Psoas muscle (tissue), 8 donors: Measurements from ENCODE around the gene PSMG1. TPM values are rescaled to one million over a fixed set of nuclear protein-coding genes. Genes with fewer than 3 reads are reported as not detected.

Source experiments
- ATAC-seq, 4 donors: fragments of 200-7000 bp; cut with Tn5 transposase; one replicate each; pipeline ENCODE4 v1.9.1; 2020; ENCODE audit warnings: moderate library complexity in 3 of 4, mild to moderate bottlenecking in 2 of 4
- DNase-seq, 2 donors: peaks; one replicate each; pipeline ENCODE4 v3.0.0-alpha.2; 2020
- H3K27ac ChIP-seq: fragments of 200-600 bp; one replicate; pipeline ENCODE4 v1.8.0; 2022
- H3K27me3 ChIP-seq, 3 donors: fragments of 200-600 bp in 1 of 3; one replicate each; pipeline versions ENCODE4 v1.6.1 to v1.8.0; 2013 to 2022; ENCODE audit warnings: low read length in 2 of 3, mild to moderate bottlenecking in 2 of 3, moderate library complexity in 1 of 3; ENCODE audit not compliant: insufficient read depth in 3 of 3
- H3K36me3 ChIP-seq, 2 donors: fragments of 200-600 bp in 1 of 2; one replicate each; pipeline versions ENCODE4 v1.6.1 to v1.8.0; 2013 to 2022; ENCODE audit warnings: low read depth in 1 of 2, mild to moderate bottlenecking in 1 of 2, moderate library complexity in 1 of 2; ENCODE audit not compliant: insufficient read depth in 1 of 2
- H3K4me1 ChIP-seq: fragments of 200-600 bp; one replicate; pipeline ENCODE4 v1.8.0; 2022
- H3K4me3 ChIP-seq: fragments of 200-600 bp; one replicate; pipeline ENCODE4 v1.8.0; 2022; ENCODE audit warnings: mild to moderate bottlenecking
- H3K9me3 ChIP-seq: fragments of 200-600 bp; one replicate; pipeline ENCODE4 v1.8.0; 2022
- CTCF ChIP-seq: fragments of 200-600 bp; IDR thresholded peaks from one replicate; pipeline ENCODE4 v1.8.0; 2022; ENCODE audit warnings: antibody characterized with exemption
- WGBS, 3 donors: extraction: QIAGEN DNeasy Blood & Tissue Kit; methylation state at CpG; one replicate each; pipeline versions ENCODE4 v1.1.6 to v1.1.7; 2013; 5-methylcytosine and 5-hydroxymethylcytosine counted together
- intact Hi-C, 2 donors: fragments of 100-400 bp; cut with DNase I; formaldehyde crosslinking; loops; one replicate each; pipeline versions ENCODE4 v1.11.0 to v1.14.2; 2022
- polyA plus RNA-seq, 3 donors: library from polyadenylated mRNA; stranded (reverse); fragments of 200-250 nt; gene quantifications; one replicate each; pipeline ENCODE4 v1.2.3, GENCODE V29; 2013
- total RNA-seq, 4 donors: library from RNA; stranded (reverse); fragmentation: NEBNext Ultra II Directional in 2 of 4; extraction: Animal tissue kit (Norgen Biotek cat#: 25700) in 2 of 4; gene quantifications; one replicate each; pipeline versions ENCODE4 v1.2.1 to v1.2.4, GENCODE V29; 2021 to 2023
- donor health status: healthy with polysubstance abuse.
- donor health status: DM: no; HTN: no; CAD: no; lungs with moderate emphysema.
- donor health status: Bipolar disorder and iron deficiency.
- donor health status: healthy.
- donor health status: DM: yes; HTN: yes; CAD: no.
- donor health status: DM: no; HTN: no; CAD: no.
- donor health status: DM: no; HTN: no; CAD: no.
- donor health status: DM: yes; HTN: yes; CAD: no.

Gene PSMG1
- total and polyA plus RNA-seq, 7 donors, result 20.5 to 52.1 (median 44.0) TPM

GRCh38 chr21:39150877-39151276 lies 32.4 kb downstream of the PSMG1 start:
- Histone ChIP-seq H3K27ac (no peak overlapping the region), H3K4me1 (peaks cover 4% of the 10 kb centered on the region), H3K36me3 (no peaks in the 10 kb centered on the region), H3K9me3 (no peaks in the 10 kb centered on the region), H3K4me3 (no peak overlapping the region), H3K27me3 (no peaks in the 10 kb centered on the region)
- no peak for TF ChIP-seq CTCF
- DNase-seq (no peak), ATAC-seq (no peak)
- intact Hi-C loops, result no loop called here

GRCh38 chr21:39150316-39150715 lies 32.9 kb downstream of the PSMG1 start:
- Histone ChIP-seq H3K9me3 (no peaks in the 10 kb centered on the region), H3K27ac (no peak overlapping the region), H3K36me3 (no peaks in the 10 kb centered on the region), H3K4me1 (peaks cover 4% of the 10 kb centered on the region), H3K4me3 (no peak overlapping the region), H3K27me3 (no peaks in the 10 kb centered on the region)
- DNase-seq (no peak), ATAC-seq (no peak)
- 93 to 97% (median 93%) methylated on average over 6 of the region's 6 CpGs for WGBS, 3 donors
- TF ChIP-seq CTCF, result no peak
- intact Hi-C loops, result no loop called here

GRCh38 chr21:39149882-39150281 lies 33.4 kb downstream of the PSMG1 start:
- no peak for TF ChIP-seq CTCF
- ATAC-seq, result no peak
- intact Hi-C loops, result no loop called here
- Histone ChIP-seq H3K9me3 (no peaks in the 10 kb centered on the region), H3K4me1 (peaks cover 4% of the 10 kb centered on the region), H3K27me3 (no peaks in the 10 kb centered on the region), H3K27ac (no peak overlapping the region), H3K36me3 (no peaks in the 10 kb centered on the region), H3K4me3 (no peak overlapping the region)
- DNase-seq, result no peak

- ATAC-seq (no peak), DNase-seq (no peak)
- no peaks in the 10 kb centered on the region for H3K27me3 ChIP-seq
- H3K27ac ChIP-seq, result no peak overlapping the region
- no peaks in the 10 kb centered on the region for H3K36me3 ChIP-seq
- H3K4me1 ChIP-seq, result peaks cover 4% of the 10 kb centered on the region
- TF ChIP-seq CTCF, result no peak
- no peak overlapping the region for H3K4me3 ChIP-seq
- H3K9me3 ChIP-seq, result no peaks in the 10 kb centered on the region
- intact Hi-C loops, result no loop called here
- 55 to 71% (median 57%) methylated on average over 2 of the region's 2 CpGs for WGBS, 3 donors
These were observed 34.3 kb downstream of the PSMG1 start for GRCh38 chr21:39148975-39149374.

GRCh38 chr21:39144191-39144590 lies 39.1 kb downstream of the PSMG1 start:
- WGBS, 3 donors, result 80 to 87% (median 85%) methylated on average over 3 of the region's 3 CpGs
- intact Hi-C loops, result no loop called here
- DNase-seq, result no peak
- no peaks in the 10 kb centered on the region for H3K4me1 ChIP-seq
- H3K27ac ChIP-seq, result no peak overlapping the region
- no peaks in the 10 kb centered on the region for H3K36me3 ChIP-seq
- no peaks in the 10 kb centered on the region for H3K27me3 ChIP-seq
- no peaks in the 10 kb centered on the region for H3K9me3 ChIP-seq
- H3K4me3 ChIP-seq, result no peak overlapping the region
- ATAC-seq, result peak in 1 of 4 donors; percentile 24
- no peak for TF ChIP-seq CTCF
